Central memory CD8-positive, alpha-beta T cell (primary cell): Measurements from ENCODE around the gene MOCS3.

ENCODE experiments used
- ATAC-seq: fragments of 150-1000 bp; cut with Tn5 transposase; replicated peaks from 2 replicates; pipeline ENCODE4 v1.10.0; 2022; ENCODE audit warnings: mild to moderate bottlenecking, moderate FRiP score, moderate number of reproducible peaks; ENCODE audit not compliant: poor library complexity, severe bottlenecking; ENCODE audit errors: extremely low read depth
- DNase-seq, 2 donors: peaks; one replicate each; pipeline ENCODE4 v3.0.0; 2021; ENCODE audit warnings: low spot score in 2 of 2
- H3K27ac Mint-ChIP-seq: one replicate; pipeline ENCODE4 v1.8.0; 2022; ENCODE audit warnings: low read depth, mild to moderate bottlenecking, moderate library complexity, mixed read lengths
- H3K27me3 Mint-ChIP-seq: one replicate; pipeline ENCODE4 v1.8.0; 2022; ENCODE audit warnings: mixed read lengths
- H3K36me3 Mint-ChIP-seq: one replicate; pipeline ENCODE4 v1.8.0; 2022; ENCODE audit warnings: mild to moderate bottlenecking, moderate library complexity, mixed read lengths; ENCODE audit not compliant: insufficient read depth
- H3K4me1 Mint-ChIP-seq: one replicate; pipeline ENCODE4 v1.8.0; 2022; ENCODE audit warnings: mixed read lengths
- H3K4me3 Mint-ChIP-seq: one replicate; pipeline ENCODE4 v1.8.0; 2022; ENCODE audit warnings: mild to moderate bottlenecking, moderate library complexity, mixed read lengths
- H3K9me3 Mint-ChIP-seq: one replicate; pipeline ENCODE4 v1.8.0; 2022; ENCODE audit warnings: mixed read lengths

Gene MOCS3

GRCh38 chr20:50924261-50924920, 34.2 kb upstream of the MOCS3 start:
- peaks cover 39% of the 10 kb centered on the region for H3K36me3 Mint-ChIP-seq
- H3K9me3 Mint-ChIP-seq: no peaks in the 10 kb centered on the region
- ATAC-seq (no peak), DNase-seq (no peak)
- H3K27me3 Mint-ChIP-seq: no peaks in the 10 kb centered on the region
- peak overlapping the region; percentile 41 for H3K4me3 Mint-ChIP-seq
- H3K27ac Mint-ChIP-seq: no peak overlapping the region
- H3K4me1 Mint-ChIP-seq: peaks cover 79% of the 10 kb centered on the region

DNA sequence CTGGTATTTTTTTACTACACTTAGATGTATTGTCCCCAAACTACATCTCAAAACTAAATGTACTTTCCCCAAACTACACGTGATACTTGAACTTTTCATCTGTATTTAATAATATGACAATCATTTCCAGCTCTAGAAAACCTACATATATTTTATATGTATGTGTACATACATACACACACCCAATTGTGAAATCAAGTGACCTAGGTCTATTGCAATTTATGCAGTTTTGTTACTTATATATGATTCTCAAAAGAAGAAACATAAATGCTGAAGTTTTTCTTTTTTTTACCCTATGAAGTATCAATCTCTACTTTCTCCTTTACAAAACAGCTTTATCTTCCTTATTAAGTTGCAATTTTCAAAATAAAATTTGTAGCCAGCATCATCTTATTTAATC, 32.1 kb upstream of the MOCS3 start:
- H3K27ac Mint-ChIP-seq: no peak overlapping the region
- peaks cover 73% of the 10 kb centered on the region for H3K4me1 Mint-ChIP-seq
- H3K36me3 Mint-ChIP-seq: peaks cover 48% of the 10 kb centered on the region
- no peaks in the 10 kb centered on the region for H3K27me3 Mint-ChIP-seq
- no peak for DNase-seq
- no peaks in the 10 kb centered on the region for H3K9me3 Mint-ChIP-seq
- no peak for ATAC-seq
- no peak overlapping the region for H3K4me3 Mint-ChIP-seq

DNA sequence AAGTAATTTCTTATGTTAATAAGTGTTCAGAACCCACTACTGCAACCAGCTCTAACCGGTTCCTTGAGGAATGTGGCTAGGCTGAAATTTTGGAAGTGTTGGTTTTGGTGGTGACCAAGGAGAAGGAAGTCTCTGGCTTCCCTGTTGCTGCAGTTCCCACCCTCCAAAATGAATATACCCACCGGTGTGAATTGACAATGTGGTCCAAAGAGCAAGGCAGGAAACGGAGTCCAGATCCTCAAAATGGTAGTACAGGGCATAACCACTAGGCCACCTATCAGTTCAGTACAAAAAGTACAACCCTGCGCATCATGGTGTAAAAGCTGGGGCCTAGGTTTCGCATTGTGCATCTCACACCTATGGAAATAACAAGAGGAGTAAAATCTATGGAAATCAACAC, 30.1 kb upstream of the MOCS3 start:
- no peak for ATAC-seq
- no peak for DNase-seq
- Mint-ChIP-seq H3K4me1 (peaks cover 59% of the 10 kb centered on the region), H3K27me3 (no peaks in the 10 kb centered on the region), H3K36me3 (peaks cover 46% of the 10 kb centered on the region), H3K27ac (peak overlapping the region; percentile 46), H3K9me3 (no peaks in the 10 kb centered on the region), H3K4me3 (peak overlapping the region; percentile 99)

DNA sequence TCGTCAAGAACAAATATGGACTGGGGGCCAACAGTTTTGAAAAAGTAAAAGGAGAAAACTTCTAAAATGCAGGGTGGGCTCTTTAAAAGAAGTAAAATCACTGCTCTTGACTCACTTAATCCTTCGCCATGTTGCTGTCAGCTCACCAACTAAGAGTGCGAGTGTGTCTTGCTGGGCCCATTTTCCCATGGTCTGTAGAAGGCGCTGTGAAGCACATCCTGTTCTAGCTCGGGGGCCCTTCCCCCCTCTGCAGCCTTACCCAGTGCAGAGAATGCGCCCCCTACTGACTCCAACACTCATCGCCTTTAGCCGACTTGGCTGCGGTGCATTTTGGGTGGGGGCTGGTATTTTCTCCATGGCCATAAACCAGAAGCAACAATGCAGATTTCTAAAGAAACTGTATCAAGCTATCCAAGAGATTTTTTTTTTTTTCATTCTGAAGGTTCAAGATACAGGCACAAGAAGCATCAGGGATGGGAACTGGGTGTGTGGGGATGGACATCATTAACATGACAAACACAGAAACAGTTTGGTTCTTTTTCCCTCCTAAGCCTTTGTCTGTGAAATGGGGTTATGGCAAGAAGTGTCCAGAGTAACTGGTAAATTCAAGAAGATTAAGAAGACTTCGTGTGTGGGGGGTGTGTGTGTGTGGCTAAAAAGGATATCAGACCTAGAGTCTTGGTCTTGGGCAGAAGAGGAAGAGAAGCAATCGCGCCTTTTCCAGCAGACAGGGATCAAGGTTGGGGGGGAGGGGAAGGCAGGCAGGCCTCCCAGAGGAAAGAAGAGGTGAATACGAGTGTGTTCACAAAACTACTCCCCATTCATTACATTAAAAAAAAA, 29.1 kb upstream of the MOCS3 start:
- H3K4me3 Mint-ChIP-seq: peak overlapping the region; percentile 99
- no peaks in the 10 kb centered on the region for H3K9me3 Mint-ChIP-seq
- DNase-seq: peak; percentile 85 to 91
- H3K36me3 Mint-ChIP-seq: peaks cover 43% of the 10 kb centered on the region
- peak; percentile 72 for ATAC-seq
- peak overlapping the region; percentile 98 for H3K27ac Mint-ChIP-seq
- H3K4me1 Mint-ChIP-seq: peaks cover 50% of the 10 kb centered on the region
- H3K27me3 Mint-ChIP-seq: no peaks in the 10 kb centered on the region

- ATAC-seq (no peak), DNase-seq (no peak)
- peak overlapping the region; percentile 98 for H3K27ac Mint-ChIP-seq
- peaks cover 43% of the 10 kb centered on the region for H3K4me1 Mint-ChIP-seq
- H3K36me3 Mint-ChIP-seq: peaks cover 44% of the 10 kb centered on the region
- no peaks in the 10 kb centered on the region for H3K27me3 Mint-ChIP-seq
- H3K9me3 Mint-ChIP-seq: no peaks in the 10 kb centered on the region
- peak overlapping the region; percentile 99 for H3K4me3 Mint-ChIP-seq
Observed at GRCh38 chr20:50930139-50930975, 28.3 kb upstream of the MOCS3 start.

DNA sequence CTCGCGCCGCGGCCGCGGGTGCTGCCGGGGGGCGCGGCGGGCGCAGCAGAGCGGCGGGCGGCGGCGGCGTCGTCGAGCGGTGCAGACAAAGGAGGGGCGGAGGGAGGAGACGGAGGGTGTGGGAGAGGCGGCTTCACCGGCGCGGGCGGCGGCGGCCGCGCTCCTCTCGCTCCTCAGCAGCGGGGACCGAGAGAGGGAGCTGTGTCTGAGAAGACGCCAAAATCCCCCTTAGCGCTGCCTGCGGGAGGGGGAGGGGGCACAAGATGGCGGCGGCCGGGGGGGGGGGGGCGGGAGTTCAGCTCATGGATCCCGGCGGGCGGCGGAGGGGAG, 27.7 kb upstream of the MOCS3 start:
- peak overlapping the region; percentile 98 for H3K27ac Mint-ChIP-seq
- H3K36me3 Mint-ChIP-seq: peaks cover 43% of the 10 kb centered on the region
- ATAC-seq: peak; percentile 41
- no peak for DNase-seq
- H3K4me3 Mint-ChIP-seq: peak overlapping the region; percentile 99
- H3K27me3 Mint-ChIP-seq: no peaks in the 10 kb centered on the region
- H3K4me1 Mint-ChIP-seq: peaks cover 37% of the 10 kb centered on the region
- H3K9me3 Mint-ChIP-seq: no peaks in the 10 kb centered on the region

GRCh38 chr20:50931306-50932015, 27.2 kb upstream of the MOCS3 start, which contains the start of gene ADNP:
ADNP (minus strand) TSS chr20:50931437; CDS start chr20:50903996, 27,441 bp downstream.
- ATAC-seq (peak; percentile 64), DNase-seq (peak; percentile 89 to 93)
- H3K27ac Mint-ChIP-seq: peak within 1 kb of the TSS; percentile 98
- H3K9me3 Mint-ChIP-seq: no peaks in the 10 kb centered on the region
- peaks cover 34% of the 10 kb centered on the region for H3K4me1 Mint-ChIP-seq
- H3K4me3 Mint-ChIP-seq: peak within 1 kb of the TSS; percentile 99
- H3K27me3 Mint-ChIP-seq: no peaks in the 10 kb centered on the region
- peaks cover 44% of the 10 kb centered on the region for H3K36me3 Mint-ChIP-seq

GRCh38 chr20:50932016-50932485, 26.6 kb upstream of the MOCS3 start:
- DNase-seq (no peak), ATAC-seq (no peak)
- Mint-ChIP-seq H3K27ac (peak overlapping the region; percentile 98), H3K4me1 (peaks cover 32% of the 10 kb centered on the region), H3K36me3 (peaks cover 48% of the 10 kb centered on the region), H3K27me3 (no peaks in the 10 kb centered on the region), H3K4me3 (peak overlapping the region; percentile 99), H3K9me3 (no peaks in the 10 kb centered on the region)

DNA sequence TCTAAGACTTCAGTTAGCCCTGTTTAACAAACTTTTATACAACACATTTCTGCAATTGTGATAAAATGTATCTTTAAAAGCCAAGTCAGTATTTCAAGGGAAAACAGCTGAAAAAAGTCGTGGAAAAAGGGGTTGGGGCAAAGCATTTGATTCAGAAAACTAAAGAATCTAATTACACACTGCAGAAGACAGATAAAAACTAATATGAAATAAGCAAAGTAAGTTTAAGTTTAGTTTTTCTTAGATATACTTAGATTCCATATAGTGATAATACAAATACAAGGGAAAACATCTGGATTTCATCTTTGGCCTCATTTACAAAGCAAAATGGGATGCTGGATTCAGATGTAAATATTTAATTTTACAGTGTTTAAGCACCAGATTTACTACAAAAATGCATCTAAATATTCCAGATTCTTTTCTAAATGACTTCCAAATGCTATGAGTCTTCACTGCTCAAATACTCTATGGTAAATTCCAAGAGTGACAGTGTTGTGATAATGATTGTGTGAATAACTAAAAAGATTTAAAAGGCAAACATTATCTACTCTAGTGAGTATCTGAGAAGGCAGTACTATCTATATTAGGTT, 25.8 kb upstream of the MOCS3 start:
- H3K27me3 Mint-ChIP-seq: no peaks in the 10 kb centered on the region
- H3K4me3 Mint-ChIP-seq: peak overlapping the region; percentile 99
- peaks cover 48% of the 10 kb centered on the region for H3K36me3 Mint-ChIP-seq
- H3K27ac Mint-ChIP-seq: peak overlapping the region; percentile 98
- H3K4me1 Mint-ChIP-seq: peaks cover 25% of the 10 kb centered on the region
- ATAC-seq: no peak
- no peaks in the 10 kb centered on the region for H3K9me3 Mint-ChIP-seq
- DNase-seq: no peak

DNA sequence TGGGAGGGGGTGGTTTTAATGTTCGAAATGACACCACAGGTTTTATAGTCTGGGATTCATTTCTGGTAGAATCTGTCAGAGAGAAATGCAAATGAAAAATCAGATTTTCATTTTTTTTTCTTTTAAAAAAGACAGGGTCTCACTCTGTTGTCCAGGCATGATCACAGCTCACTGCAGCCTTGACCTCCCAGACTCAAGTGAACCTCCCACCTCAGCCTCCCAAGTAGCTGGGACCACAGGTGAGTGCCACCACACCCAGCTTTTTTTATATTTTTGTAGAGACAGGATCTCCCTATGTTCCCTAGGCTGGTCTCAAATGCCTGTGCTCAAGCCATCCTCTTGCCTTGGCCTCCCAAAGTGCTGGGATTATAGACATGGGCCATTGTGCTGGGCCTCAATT, 25.0 kb upstream of the MOCS3 start:
- Mint-ChIP-seq H3K36me3 (peaks cover 47% of the 10 kb centered on the region), H3K27ac (no peak overlapping the region), H3K4me1 (peaks cover 17% of the 10 kb centered on the region), H3K9me3 (no peaks in the 10 kb centered on the region), H3K27me3 (no peaks in the 10 kb centered on the region), H3K4me3 (no peak overlapping the region)
- DNase-seq (no peak), ATAC-seq (no peak)

DNA sequence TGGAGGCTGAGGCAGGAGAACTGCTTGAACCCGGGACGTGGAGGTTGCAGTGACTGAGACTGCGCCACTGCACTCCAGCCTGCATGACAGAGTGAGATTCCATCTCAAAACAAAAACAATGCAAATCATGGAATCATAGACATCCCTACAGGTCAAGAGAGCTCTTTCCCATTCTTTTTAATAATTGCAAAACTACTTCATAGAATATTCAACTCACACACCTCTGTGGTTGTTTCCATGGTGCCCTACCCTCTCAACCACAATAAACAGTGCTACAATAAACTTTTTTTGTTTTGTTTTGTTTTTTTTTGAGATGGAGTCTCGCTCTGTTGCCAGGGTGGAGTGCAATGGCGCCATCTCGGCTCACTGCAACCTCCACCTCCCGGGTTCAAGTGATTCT, 15.5 kb upstream of the MOCS3 start:
- peak; percentile 40 for ATAC-seq
- DNase-seq: no peak
- no peaks in the 10 kb centered on the region for H3K27me3 Mint-ChIP-seq
- H3K36me3 Mint-ChIP-seq: peaks cover 69% of the 10 kb centered on the region
- no peaks in the 10 kb centered on the region for H3K9me3 Mint-ChIP-seq
- H3K4me3 Mint-ChIP-seq: no peak overlapping the region
- no peak overlapping the region for H3K27ac Mint-ChIP-seq
- peaks cover 5% of the 10 kb centered on the region for H3K4me1 Mint-ChIP-seq
